GM20000 (cell line): ENCODE measurements around the gene PIGS.

Source experiments
- DNase-seq: peaks from one replicate; pipeline ENCODE4 v3.0.0; 2012; ENCODE audit warnings: low spot score
- TF ChIP-seq, protein P1 (sequence below): IDR thresholded peaks from 2 replicates; pipeline ENCODE4 v1.5.1; 2012; ENCODE audit warnings: mild to moderate bottlenecking, control low read depth; ENCODE audit errors: extremely low read depth, missing control alignments

The PIGS gene

DNA sequence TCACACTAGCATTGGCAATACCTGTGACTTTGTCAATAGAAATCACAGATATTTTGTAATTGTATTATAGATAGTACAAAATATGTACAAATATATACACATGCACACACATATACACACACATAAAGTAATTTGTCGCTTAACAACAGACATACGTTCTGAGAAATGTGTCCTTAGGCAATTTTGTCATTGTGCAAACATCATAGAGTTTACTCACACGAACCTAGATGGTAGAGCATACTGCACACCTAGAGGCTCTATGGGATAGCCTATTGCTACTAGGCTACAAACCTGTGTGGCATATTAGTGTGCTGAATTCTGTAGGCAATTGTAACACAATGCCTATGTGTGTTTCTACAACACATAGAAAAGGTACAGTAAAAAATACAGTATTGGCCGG lies 29.9 kb downstream of the PIGS start:
- no peak for DNase-seq
- TF ChIP-seq, protein P1, sequence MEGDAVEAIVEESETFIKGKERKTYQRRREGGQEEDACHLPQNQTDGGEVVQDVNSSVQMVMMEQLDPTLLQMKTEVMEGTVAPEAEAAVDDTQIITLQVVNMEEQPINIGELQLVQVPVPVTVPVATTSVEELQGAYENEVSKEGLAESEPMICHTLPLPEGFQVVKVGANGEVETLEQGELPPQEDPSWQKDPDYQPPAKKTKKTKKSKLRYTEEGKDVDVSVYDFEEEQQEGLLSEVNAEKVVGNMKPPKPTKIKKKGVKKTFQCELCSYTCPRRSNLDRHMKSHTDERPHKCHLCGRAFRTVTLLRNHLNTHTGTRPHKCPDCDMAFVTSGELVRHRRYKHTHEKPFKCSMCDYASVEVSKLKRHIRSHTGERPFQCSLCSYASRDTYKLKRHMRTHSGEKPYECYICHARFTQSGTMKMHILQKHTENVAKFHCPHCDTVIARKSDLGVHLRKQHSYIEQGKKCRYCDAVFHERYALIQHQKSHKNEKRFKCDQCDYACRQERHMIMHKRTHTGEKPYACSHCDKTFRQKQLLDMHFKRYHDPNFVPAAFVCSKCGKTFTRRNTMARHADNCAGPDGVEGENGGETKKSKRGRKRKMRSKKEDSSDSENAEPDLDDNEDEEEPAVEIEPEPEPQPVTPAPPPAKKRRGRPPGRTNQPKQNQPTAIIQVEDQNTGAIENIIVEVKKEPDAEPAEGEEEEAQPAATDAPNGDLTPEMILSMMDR: no peak

DNA sequence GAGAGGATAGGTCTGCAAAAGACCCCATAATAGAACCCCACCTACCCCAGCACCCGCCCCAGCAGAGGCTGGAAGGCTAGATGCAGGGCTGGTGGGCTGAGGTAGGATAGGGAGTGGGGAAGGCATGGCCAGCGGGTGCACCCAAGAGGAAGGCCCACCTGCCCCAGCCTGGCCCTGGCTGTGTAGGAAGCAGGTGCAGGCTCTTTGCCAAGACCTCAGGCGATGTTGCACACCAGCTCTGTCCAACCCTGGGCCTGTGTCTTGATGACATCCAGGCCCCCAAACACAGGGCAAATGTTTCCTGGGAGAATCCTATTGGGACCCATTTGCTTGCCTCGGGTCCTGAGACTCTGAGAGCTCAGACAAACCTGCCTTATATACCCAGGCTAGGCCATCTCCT lies 31.1 kb downstream of the PIGS start:
- no peak for DNase-seq
- TF ChIP-seq, protein P1: no peak

DNA sequence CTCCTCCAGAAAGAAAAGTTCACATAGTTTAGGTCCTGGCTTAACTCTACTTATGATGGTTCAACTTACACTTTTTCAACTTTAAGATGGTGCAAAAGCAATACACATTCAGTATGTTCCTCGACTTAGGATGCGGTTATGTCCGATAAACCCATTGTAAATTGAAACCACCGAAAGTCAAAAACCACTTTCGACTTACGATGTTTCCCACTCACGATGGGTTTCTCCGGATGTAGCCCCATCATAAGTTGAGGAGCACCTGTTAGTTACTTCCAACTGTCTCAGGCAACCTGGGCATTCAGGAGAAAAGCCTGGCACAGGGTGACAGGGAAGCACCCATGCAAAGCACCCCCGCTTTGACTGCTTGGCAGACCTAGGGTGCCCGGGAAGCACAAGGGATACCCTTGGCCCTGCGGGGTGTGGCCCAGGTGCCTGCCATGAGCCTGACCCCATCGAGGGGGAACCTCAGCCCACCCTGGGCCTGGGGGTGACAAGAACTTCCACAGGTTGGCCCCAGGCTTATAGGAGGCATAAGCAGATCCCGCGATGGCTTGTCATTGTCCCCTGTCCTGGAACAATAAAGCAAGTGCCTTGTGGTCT lies 32.9 kb downstream of the PIGS start:
- DNase-seq: no peak
- TF ChIP-seq, protein P1: no peak

DNA sequence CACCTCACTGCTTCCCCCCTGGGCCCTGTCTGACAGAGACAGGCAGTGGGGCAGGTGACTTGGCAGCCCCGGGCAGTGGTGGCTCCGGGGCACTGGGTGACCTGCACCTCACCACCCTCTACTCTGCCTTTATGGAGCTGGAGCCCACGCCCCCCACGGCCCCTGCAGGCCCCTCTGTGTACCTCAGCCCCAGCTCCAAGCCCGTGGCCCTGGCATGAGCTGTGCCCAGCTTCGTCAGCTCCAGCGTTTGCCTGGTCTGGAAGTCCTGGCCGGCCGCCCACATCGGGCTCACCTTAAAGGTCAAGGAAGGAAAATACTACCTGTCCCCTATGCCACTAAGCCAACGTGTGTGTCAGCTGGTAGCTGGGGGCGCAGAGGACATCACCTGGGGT lies 34.1 kb downstream of the PIGS start:
- TF ChIP-seq, protein P1: no peak

DNA sequence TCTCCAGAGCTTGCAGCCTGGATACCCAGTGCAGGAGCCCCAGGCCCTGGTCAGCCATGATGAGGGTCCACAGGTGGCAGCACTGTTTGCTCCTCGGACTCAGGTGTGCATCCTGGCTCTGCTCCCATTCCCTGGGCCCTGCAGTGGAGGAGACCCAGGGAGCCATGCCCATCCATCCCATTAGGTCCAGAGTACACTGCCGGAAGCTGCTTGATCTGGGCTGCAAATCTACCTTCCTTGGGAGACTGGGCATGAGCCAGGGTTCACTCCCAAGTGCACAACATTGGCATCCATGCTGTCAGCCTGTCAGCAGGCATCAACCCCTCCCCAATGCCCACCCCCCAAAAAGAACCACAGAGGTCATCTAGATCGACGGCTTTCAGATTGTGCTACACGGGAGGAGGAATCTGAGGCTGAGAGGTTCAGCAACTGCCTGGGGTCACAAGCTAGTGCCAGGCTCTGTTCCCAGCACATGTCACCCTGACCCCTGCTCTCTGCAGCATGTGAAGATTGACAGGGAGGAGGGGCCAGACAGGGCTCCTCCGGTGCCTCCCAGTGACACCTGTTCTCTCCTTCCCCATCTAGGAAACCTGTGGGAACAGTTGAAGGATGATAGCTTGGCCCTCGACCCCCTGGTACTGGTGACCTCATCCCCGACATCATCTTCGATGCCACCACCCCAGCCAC lies 34.6 kb downstream of the PIGS start:
- TF ChIP-seq, protein P1: no peak
- no peak for DNase-seq

More for the DNA sequence above, 34.1 kb downstream of the PIGS start:
- no peak for DNase-seq

DNA sequence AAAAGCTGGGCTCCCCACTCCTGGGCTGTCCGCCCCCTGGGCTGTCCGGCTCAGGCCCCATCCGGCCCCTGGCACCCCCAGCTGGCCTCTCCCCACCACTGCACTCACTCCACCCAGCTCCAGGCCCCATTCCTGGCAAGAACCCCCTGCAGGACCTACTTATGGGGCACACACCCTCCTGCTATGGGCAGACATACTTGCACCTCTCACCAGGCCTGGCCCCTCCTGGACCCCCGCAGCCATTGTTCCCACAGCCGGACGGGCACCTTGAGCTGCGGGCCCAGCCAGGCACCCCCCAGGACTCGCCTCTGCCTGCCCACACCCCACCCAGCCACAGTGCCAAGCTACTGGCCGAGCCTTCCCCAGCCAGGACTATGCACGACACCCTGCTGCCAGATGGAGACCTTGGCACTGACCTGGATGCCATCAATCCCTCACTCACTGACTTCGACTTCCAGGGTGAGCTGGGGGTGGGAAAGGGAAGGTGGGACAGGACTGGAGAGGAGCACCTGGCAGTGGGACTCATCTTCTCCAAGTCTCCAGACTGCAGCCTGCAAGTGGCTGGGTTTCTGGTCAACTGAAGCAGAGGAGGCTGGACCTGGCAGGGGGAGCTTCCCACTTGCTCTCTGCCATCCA lies 36.5 kb downstream of the PIGS start:
- DNase-seq: no peak
- TF ChIP-seq, protein P1: no peak

DNA sequence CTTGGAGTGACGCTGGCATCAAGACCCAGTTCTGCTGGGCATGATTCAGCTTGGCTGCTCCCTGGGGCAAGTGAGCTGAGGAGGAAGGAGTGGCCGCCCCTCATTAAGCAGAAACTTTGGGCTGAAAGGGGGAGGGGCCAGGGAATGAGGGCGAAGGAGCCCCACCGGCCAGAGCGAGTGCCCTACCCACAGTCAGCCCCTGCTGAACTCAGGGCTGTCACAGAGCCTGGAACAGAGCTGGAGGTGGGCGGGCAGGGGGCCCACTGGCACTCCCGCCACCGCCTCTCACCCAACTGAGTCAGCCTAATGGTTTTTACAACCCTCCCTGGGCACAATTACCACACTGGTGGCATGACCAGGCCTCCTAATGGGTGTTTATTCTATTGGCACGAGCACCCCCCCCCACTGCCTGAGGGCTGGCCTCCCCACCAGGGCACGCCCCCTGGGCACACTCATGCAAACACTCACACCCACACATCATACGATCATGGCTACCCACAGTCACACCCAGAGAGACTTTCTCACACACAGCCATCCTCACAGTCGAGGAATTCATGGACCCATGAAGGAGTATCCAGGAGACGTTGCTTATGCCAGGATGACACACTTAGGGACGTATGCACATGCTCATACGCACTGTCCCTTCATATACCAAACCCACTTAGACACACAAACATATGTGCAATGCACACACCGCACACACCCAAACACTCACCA lies 38.1 kb downstream of the PIGS start:
- DNase-seq: no peak
- TF ChIP-seq, protein P1: no peak
